Aorta (tissue), 5 donors: Measurements from ENCODE around the gene KTI12. TPM values are rescaled to one million over a fixed set of nuclear protein-coding genes. Genes with fewer than 3 reads are reported as not detected.
"Not testable (repeated sequence)": the region's sequence is repeated elsewhere in the genome, so short reads cannot be mapped to it uniquely, and the experiment has no call there.

Experiments
- ATAC-seq: fragments of 200-7000 bp; cut with Tn5 transposase; one replicate; pipeline ENCODE4 v1.9.1; 2022; ENCODE audit warnings: moderate library complexity; ENCODE audit not compliant: low FRiP score
- DNase-seq, 2 donors: peaks; one replicate each; pipeline ENCODE4 v3.0.0-alpha.2; 2020
- H3K27ac ChIP-seq, 2 donors: one replicate each; pipeline ENCODE4 v1.5.1; 2013; ENCODE audit warnings: low read length in 2 of 2, mild to moderate bottlenecking in 2 of 2, moderate library complexity in 2 of 2, control low read depth in 1 of 2, inconsistent platforms in 1 of 2, low read depth in 1 of 2
- H3K27me3 ChIP-seq, 2 donors: one replicate each; pipeline ENCODE4 v1.6.1; 2013; ENCODE audit warnings: control low read depth in 1 of 2, low read length in 1 of 2, mild to moderate bottlenecking in 1 of 2, moderate library complexity in 1 of 2; ENCODE audit not compliant: insufficient read depth in 2 of 2, control insufficient read depth in 1 of 2
- H3K36me3 ChIP-seq, 2 donors: one replicate each; pipeline ENCODE4 v1.6.1; 2013; ENCODE audit warnings: control low read depth in 1 of 2, low read length in 1 of 2, mild to moderate bottlenecking in 1 of 2; ENCODE audit not compliant: insufficient read depth in 2 of 2, control insufficient read depth in 1 of 2
- H3K4me1 ChIP-seq, 2 donors: one replicate each; pipeline ENCODE4 v1.6.1; 2013; ENCODE audit warnings: low read length in 2 of 2, control low read depth in 1 of 2, mild to moderate bottlenecking in 1 of 2, moderate library complexity in 1 of 2; ENCODE audit not compliant: insufficient read depth in 2 of 2, control insufficient read depth in 1 of 2
- H3K4me3 ChIP-seq, 2 donors: one replicate each; pipeline ENCODE4 v1.5.1; 2013; ENCODE audit warnings: low read length in 2 of 2, control low read depth in 1 of 2, mild to moderate bottlenecking in 1 of 2
- H3K9me3 ChIP-seq: one replicate; pipeline ENCODE4 v1.6.1; 2013; ENCODE audit warnings: mild to moderate bottlenecking, low read length; ENCODE audit not compliant: control insufficient read depth
- WGBS, 2 donors: extraction: QIAGEN DNeasy Blood & Tissue Kit; methylation state at CpG; one replicate each; pipeline ENCODE4 v1.1.7; 2013; 5-methylcytosine and 5-hydroxymethylcytosine counted together
- intact Hi-C, 2 donors: fragments of 100-400 bp; cut with DNase I; formaldehyde crosslinking; loops; one replicate each; pipeline versions ENCODE4 v1.14.2 to v1.15.0; 2022
- long read RNA-seq, 2 donors: library from polyadenylated mRNA; unstranded; transcript quantifications; one replicate each; pipeline ENCODE4 v2.0.0, GENCODE V29; 2020 to 2021
- polyA plus RNA-seq, 2 donors: library from polyadenylated mRNA; stranded (reverse); fragments of 200-250 nt; gene quantifications; one replicate each; pipeline ENCODE4 v1.2.3, GENCODE V29; 2013
- total RNA-seq, 2 donors: library from RNA; stranded (reverse); fragmentation: NEBNext Ultra II Directional; extraction: Animal tissue kit (Norgen Biotek cat#: 25700); gene quantifications; one replicate each; pipeline ENCODE4 v1.2.1, GENCODE V29; 2021
- donor health status: healthy with polysubstance abuse.
- donor health status: Bipolar disorder and iron deficiency.
- donor health status: DM: no; HTN: no; CAD: no.
- donor health status: DM: no; HTN: no; CAD: no.
- donor health status: DM: yes; HTN: yes; CAD: no.

KTI12 gene, protein sequence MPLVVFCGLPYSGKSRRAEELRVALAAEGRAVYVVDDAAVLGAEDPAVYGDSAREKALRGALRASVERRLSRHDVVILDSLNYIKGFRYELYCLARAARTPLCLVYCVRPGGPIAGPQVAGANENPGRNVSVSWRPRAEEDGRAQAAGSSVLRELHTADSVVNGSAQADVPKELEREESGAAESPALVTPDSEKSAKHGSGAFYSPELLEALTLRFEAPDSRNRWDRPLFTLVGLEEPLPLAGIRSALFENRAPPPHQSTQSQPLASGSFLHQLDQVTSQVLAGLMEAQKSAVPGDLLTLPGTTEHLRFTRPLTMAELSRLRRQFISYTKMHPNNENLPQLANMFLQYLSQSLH
- total RNA-seq (1 to 10 TPM; 7.7 to 7.9 TPM), polyA plus RNA-seq (1 to 10 TPM; 2.0 to 6.4 TPM)
- long read RNA-seq, donor 1, transcript KTI12-201 (1 exons, 1,714 nt) = major isoform, 67 of 67 reads
- long read RNA-seq, donor 1, partial matches to known transcripts = 0 of 67 reads
- long read RNA-seq, donor 1, other reads (novel, unspliced or antisense) = 0 of 67 reads
- long read RNA-seq, donor 2, transcript KTI12-201 (1 exons, 1,714 nt) = major isoform, 9 of 9 reads
- long read RNA-seq, donor 2, partial matches to known transcripts = 0 of 9 reads
- long read RNA-seq, donor 2, other reads (novel, unspliced or antisense) = 0 of 9 reads

DNA sequence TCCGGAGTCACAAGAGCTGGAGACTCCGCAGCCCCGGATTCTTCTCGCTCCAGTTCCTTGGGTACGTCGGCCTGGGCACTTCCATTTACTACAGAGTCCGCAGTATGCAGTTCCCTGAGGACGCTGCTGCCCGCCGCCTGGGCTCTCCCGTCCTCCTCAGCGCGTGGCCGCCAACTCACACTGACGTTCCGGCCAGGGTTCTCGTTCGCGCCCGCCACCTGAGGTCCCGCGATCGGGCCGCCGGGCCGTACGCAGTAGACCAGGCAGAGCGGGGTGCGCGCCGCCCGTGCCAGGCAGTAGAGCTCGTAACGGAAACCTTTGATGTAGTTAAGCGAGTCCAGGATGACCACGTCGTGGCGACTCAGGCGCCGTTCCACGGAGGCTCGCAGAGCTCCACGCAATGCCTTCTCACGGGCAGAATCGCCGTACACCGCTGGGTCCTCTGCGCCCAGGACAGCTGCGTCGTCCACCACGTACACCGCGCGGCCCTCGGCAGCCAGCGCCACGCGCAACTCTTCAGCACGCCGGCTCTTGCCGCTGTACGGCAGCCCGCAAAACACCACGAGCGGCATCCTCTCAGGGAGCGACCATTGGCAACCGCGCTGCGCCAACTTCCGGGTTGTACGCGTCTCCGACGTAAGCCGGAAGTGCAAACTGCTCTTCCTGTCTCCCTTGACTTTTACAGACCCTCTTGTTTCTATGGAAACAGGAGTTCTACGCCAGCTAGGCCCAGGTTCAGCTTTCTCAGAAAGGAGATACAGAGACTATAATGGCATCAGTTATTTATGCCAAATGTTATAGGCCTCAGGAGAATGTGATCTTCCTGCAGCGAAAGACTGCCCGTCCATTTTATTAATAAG lies at the start of gene KTI12:
TSS of gene KTI12 (minus strand) at position 621 of the 860 bp plus-strand sequence. CDS start at position 572, 49 bp downstream.
- peak; percentile 95 for ATAC-seq
- Histone ChIP-seq H3K27me3 (no peaks in the 10 kb centered on the region), H3K9me3 (no peaks in the 10 kb centered on the region), H3K4me1 (no peaks in the 10 kb centered on the region), H3K36me3 (no peaks in the 10 kb centered on the region), H3K27ac (peak within 1 kb of the TSS in 1 of 2 donors; percentile 84), H3K4me3 (peak within 1 kb of the TSS; percentile 43 to 45)
- DNase-seq = peak; percentile 93 to 95
- intact Hi-C loops = loop anchor here in 1 of 2 donors (2.0 kb wide), 1 partner anchor 21 kb away; the partner anchor contains the start of gene TXNDC12
- WGBS, 2 donors = 2% methylated on average over 78 of the region's 78 CpGs

DNA sequence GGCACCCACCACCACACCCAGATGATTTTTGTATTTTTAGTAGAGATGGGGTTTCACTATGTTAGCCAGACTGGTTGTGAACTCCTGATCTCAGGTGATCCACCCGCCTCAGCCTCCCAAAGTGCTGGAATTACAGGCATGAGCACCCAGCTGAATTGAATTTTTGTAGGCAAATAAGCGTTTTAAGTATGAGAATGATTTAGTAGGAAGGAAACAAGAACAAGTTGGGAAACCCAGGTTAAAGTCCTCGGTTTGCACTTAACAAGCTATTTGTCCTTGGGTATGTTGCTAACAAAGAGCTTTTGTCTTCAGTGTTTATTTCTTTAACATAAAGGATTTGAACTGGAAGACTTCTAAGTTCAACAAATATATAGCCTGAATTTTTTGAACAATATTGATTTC lies 46.4 kb upstream of the KTI12 start:
- H3K27me3 ChIP-seq = no peaks in the 10 kb centered on the region
- intact Hi-C loops = no loop called here
- DNase-seq = no peak
- H3K4me1 ChIP-seq = no peaks in the 10 kb centered on the region
- ATAC-seq = no peak
- H3K4me3 ChIP-seq = no peak overlapping the region
- H3K9me3 ChIP-seq = no peaks in the 10 kb centered on the region
- no peaks in the 10 kb centered on the region for H3K36me3 ChIP-seq
- H3K27ac ChIP-seq = no peak overlapping the region
- WGBS, 2 donors = 87 to 88% methylated on average over 3 of the region's 3 CpGs

DNA sequence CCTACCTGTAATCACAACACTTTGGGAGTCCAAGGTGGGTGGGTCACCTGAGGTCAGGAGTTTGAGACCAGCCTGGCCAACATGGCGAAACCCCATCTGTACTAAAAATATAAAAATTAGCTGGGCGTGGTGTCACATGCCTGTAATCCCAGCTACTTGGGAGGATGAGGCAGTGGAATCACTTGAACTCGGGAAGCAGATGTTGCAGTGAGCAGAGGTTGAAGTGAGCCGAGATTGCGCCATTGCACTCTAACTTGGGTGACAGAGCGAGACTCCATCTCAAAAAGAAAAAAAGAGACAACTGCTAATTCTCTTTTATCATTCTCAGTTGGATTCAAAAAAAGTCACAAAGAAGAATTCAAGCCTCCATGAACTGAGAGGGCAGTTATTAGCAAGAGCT lies 43.7 kb upstream of the KTI12 start:
- WGBS, 2 donors = 94 to 96% methylated on average over 6 of the region's 6 CpGs
- intact Hi-C loops, H3K4me1 ChIP-seq, DNase-seq, H3K4me3 ChIP-seq, H3K36me3 ChIP-seq, H3K27ac ChIP-seq, H3K27me3 ChIP-seq, ATAC-seq, H3K9me3 ChIP-seq: not testable (repeated sequence)

DNA sequence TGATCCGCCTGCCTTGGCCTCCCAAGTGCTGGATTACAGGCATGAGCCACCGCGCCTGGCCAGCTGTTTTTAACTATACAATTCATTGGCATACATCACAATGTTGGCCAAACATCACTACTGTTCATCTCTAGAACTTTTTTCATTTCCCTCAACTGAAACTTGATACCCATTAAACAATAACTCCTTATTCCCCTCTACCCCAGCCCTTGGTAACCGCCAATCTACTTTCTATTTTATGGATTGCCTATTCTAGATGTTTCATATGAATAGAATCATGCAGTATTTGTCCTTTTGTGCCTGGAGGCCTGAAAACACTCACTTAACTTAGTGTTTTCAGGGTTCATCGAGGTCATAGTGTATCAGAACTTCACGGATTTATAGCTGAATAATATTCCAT lies 38.7 kb upstream of the KTI12 start:
- Histone ChIP-seq H3K27ac (no peak overlapping the region), H3K4me3 (no peak overlapping the region), H3K27me3 (no peaks in the 10 kb centered on the region), H3K36me3 (no peaks in the 10 kb centered on the region), H3K4me1 (no peaks in the 10 kb centered on the region), H3K9me3 (no peaks in the 10 kb centered on the region)
- ATAC-seq (no peak), DNase-seq (no peak)
- intact Hi-C loops = no loop called here
- 81 to 83% methylated on average over 6 of the region's 6 CpGs for WGBS, 2 donors

DNA sequence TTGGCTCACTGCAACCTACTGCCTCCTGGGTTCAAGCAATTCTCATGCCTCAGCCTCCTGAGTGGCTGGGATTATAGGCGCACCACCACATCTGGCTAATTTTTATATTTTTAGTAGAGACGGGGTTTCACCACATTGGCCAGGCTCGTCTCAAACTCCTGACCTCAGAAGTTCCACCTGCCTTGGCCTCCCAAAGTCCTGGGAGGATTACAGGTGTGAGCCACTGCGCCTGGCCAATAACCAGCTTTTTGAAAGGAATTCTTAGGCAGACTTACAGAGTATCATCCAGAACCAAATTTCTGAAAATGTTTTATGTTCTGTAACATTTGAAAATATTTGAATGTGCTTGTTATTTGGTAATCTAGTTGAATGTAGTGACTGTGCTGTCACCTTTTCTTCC lies 37.1 kb upstream of the KTI12 start:
- intact Hi-C loops = no loop called here
- no peaks in the 10 kb centered on the region for H3K4me1 ChIP-seq
- H3K27me3 ChIP-seq = no peaks in the 10 kb centered on the region
- H3K4me3 ChIP-seq = no peak overlapping the region
- H3K27ac ChIP-seq = no peak overlapping the region
- no peaks in the 10 kb centered on the region for H3K36me3 ChIP-seq
- H3K9me3 ChIP-seq = no peaks in the 10 kb centered on the region
- DNase-seq (no peak), ATAC-seq (no peak)
- WGBS, 2 donors = 92 to 93% methylated on average over 4 of the region's 4 CpGs

DNA sequence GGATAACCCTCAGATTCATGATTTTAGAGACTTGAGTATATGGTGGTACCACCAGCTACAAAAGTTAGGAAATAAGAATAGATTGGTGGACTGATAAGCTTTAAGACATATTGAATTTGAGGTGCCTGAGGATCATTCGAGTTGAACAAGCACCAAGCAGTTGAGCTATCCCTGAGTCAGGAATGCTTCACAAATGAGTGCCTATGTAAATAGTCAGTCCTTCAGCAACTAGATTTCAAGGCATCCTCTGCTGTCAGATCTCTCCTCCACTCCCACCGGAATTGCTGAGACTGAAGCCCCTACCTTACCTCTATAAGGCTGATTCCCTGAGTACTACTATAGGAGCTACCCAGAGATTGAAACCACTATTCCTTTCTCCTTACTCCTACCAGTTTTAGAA lies 29.6 kb upstream of the KTI12 start:
- DNase-seq (no peak), ATAC-seq (no peak)
- no peaks in the 10 kb centered on the region for H3K9me3 ChIP-seq
- no peaks in the 10 kb centered on the region for H3K4me1 ChIP-seq
- intact Hi-C loops = no loop called here
- no peak overlapping the region for H3K4me3 ChIP-seq
- peaks cover 0 to 3% of the 10 kb centered on the region in 2 donors for H3K36me3 ChIP-seq
- H3K27me3 ChIP-seq = no peaks in the 10 kb centered on the region
- WGBS, 2 donors = 91 to 92% methylated on average over 2 of the region's 2 CpGs
- H3K27ac ChIP-seq = no peak overlapping the region

DNA sequence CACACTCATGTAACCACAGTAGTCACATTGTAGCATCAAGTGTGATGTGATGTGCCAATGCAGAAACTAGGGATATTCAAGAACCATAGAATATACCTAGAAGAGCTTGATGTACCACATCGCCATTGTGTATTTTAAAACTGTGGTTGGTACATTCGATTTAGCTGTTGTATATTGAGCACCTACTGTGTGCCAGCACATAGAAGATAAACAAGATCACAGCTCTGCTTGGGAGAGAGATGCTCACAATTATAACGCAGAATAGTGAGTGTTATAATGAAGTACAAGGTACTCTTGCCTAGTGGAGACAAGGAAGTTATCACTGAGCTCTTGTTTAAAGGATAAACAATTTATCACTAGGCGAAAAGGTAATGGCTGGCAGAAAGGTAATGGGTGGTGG lies 27.2 kb upstream of the KTI12 start:
- no peak overlapping the region for H3K4me3 ChIP-seq
- no peaks in the 10 kb centered on the region for H3K9me3 ChIP-seq
- DNase-seq (no peak), ATAC-seq (no peak)
- intact Hi-C loops = no loop called here
- no peak overlapping the region for H3K27ac ChIP-seq
- H3K27me3 ChIP-seq = no peaks in the 10 kb centered on the region
- WGBS, 2 donors = 96% methylated on average over 4 of the region's 4 CpGs
- H3K4me1 ChIP-seq = peaks cover 0 to 4% of the 10 kb centered on the region in 2 donors
- peaks cover 0 to 3% of the 10 kb centered on the region in 2 donors for H3K36me3 ChIP-seq

DNA sequence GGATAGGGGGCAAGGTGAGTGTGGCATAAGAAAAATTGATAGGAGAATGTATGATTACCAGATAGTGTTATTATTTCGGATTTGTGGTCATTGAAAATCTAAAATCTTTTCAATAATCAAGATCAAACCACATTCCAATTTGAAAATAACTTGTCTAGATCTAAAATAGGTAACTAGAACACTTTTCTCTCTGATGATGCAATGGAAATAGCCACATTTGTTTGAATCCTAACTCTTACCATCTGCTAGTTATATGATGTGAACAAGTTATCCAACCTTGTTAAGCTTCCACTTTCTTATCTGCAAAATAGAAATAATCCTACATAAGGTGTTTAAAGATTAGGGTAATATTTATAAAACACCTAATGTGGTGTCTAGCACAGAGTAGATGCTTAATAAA lies 26.3 kb upstream of the KTI12 start:
- H3K4me3 ChIP-seq = no peak overlapping the region
- H3K27me3 ChIP-seq = no peaks in the 10 kb centered on the region
- WGBS, 2 donors = 92% methylated on average over 1 of the region's 1 CpG
- intact Hi-C loops = no loop called here
- no peak overlapping the region for H3K27ac ChIP-seq
- no peak for DNase-seq
- peaks cover 0 to 4% of the 10 kb centered on the region in 2 donors for H3K4me1 ChIP-seq
- H3K36me3 ChIP-seq = peaks cover 0 to 3% of the 10 kb centered on the region in 2 donors
- ATAC-seq = no peak
- no peaks in the 10 kb centered on the region for H3K9me3 ChIP-seq
